GM04504 (cell line): Measurements from ENCODE around the gene NEGR1.

ENCODE experiments used
- DNase-seq: peaks from one replicate; pipeline ENCODE4 v3.0.0-alpha.2; 2012; ENCODE audit warnings: low read depth

NEGR1 gene

GRCh38 chr1:72230746-72231145 lies 51.6 kb downstream of the NEGR1 start:
- peak; percentile 14 for DNase-seq

GRCh38 chr1:72229893-72230292 lies 52.4 kb downstream of the NEGR1 start:
- no peak for DNase-seq

- no peak for DNase-seq
Measured at GRCh38 chr1:72227667-72228066, 54.7 kb downstream of the NEGR1 start.

GRCh38 chr1:72224506-72224905 lies 57.8 kb downstream of the NEGR1 start:
- DNase-seq: no peak

- no peak for DNase-seq
Measured at GRCh38 chr1:72221811-72222210, 60.5 kb downstream of the NEGR1 start.

- DNase-seq: no peak
Measured at GRCh38 chr1:72218141-72218739, 64.1 kb downstream of the NEGR1 start.

GRCh38 chr1:72207059-72207458 lies 75.3 kb downstream of the NEGR1 start:
- DNase-seq: no peak

GRCh38 chr1:72202761-72203160 lies 79.6 kb downstream of the NEGR1 start:
- peak; percentile 34 for DNase-seq

GRCh38 chr1:72197786-72198185 lies 84.6 kb downstream of the NEGR1 start:
- no peak for DNase-seq

- DNase-seq: no peak
Measured at GRCh38 chr1:72186733-72187307, 95.5 kb downstream of the NEGR1 start.

GRCh38 chr1:72184099-72184701 lies 98.1 kb downstream of the NEGR1 start:
- no peak for DNase-seq

GRCh38 chr1:72182859-72183258 lies 99.5 kb downstream of the NEGR1 start:
- DNase-seq: no peak

GRCh38 chr1:72178266-72178665 lies 104.1 kb downstream of the NEGR1 start:
- no peak for DNase-seq

- DNase-seq: no peak
Measured at GRCh38 chr1:72177711-72178110, 104.6 kb downstream of the NEGR1 start.

- no peak for DNase-seq
Measured at GRCh38 chr1:72170246-72170645, 112.1 kb downstream of the NEGR1 start.

GRCh38 chr1:72166426-72166825 lies 115.9 kb downstream of the NEGR1 start:
- DNase-seq: no peak

- DNase-seq: no peak
Measured at GRCh38 chr1:72150508-72150907, 131.8 kb downstream of the NEGR1 start.

GRCh38 chr1:72141875-72142274 lies 140.5 kb downstream of the NEGR1 start:
- DNase-seq: no peak

GRCh38 chr1:72140222-72140621 lies 142.1 kb downstream of the NEGR1 start:
- no peak for DNase-seq

GRCh38 chr1:72137656-72138055 lies 144.7 kb downstream of the NEGR1 start:
- DNase-seq: no peak

- no peak for DNase-seq
Measured at GRCh38 chr1:72129869-72130268, 152.5 kb downstream of the NEGR1 start.

GRCh38 chr1:72122099-72122880 lies 160.0 kb downstream of the NEGR1 start:
- peak; percentile 29 for DNase-seq

GRCh38 chr1:72119491-72119890 lies 162.8 kb downstream of the NEGR1 start:
- no peak for DNase-seq
